HEK293T (cell line): ENCODE data around the gene OR6N2.

Source experiments
- CTCF ChIA-PET: fragments of 350-600 bp; formaldehyde crosslinking; extraction: SDS; loops from one replicate; lab custom pipeline; 2021; ENCODE audit warnings: antibody characterized with exemption, inconsistent platforms; lab: Yijun Ruan, JAX
- POLR2A ChIA-PET: fragments of 350-600 bp; formaldehyde crosslinking; extraction: SDS; loops from one replicate; lab custom pipeline; 2020; ENCODE audit warnings: antibody characterized with exemption, inconsistent platforms; lab: Yijun Ruan, JAX
- DNase-seq: peaks from one replicate; pipeline ENCODE4 v3.0.0; 2012; ENCODE audit warnings: mixed read lengths; ENCODE audit errors: extremely low spot score
- ARNT ChIP-seq: fragments of 450-650 bp; IDR thresholded peaks from 2 replicates; pipeline ENCODE4 v1.6.1; 2017; ENCODE audit warnings: mild to moderate bottlenecking
- BHLHE40 ChIP-seq: fragments of 450-650 bp; IDR thresholded peaks from 2 replicates; pipeline ENCODE4 v1.6.1; 2016; ENCODE audit warnings: mild to moderate bottlenecking, moderate library complexity, borderline replicate concordance
- CTBP1 ChIP-seq: fragments of 450-650 bp; IDR thresholded peaks from 2 replicates; pipeline ENCODE4 v1.6.1; 2016; ENCODE audit warnings: borderline replicate concordance
- ELF4 ChIP-seq: fragments of 450-650 bp; IDR thresholded peaks from 2 replicates; pipeline ENCODE4 v1.6.1; 2017; ENCODE audit warnings: antibody characterized with exemption
- FOXA1 ChIP-seq: fragments of 450-650 bp; IDR thresholded peaks from 2 replicates; pipeline ENCODE4 v1.6.1; 2016; ENCODE audit warnings: mild to moderate bottlenecking
- FOXK2 ChIP-seq: fragments of 450-650 bp; IDR thresholded peaks from 2 replicates; pipeline ENCODE4 v1.6.1; 2016; ENCODE audit warnings: mild to moderate bottlenecking
- FOXM1 ChIP-seq: fragments of 450-650 bp; IDR thresholded peaks from 2 replicates; pipeline ENCODE4 v1.6.1; 2017; ENCODE audit warnings: mild to moderate bottlenecking, borderline replicate concordance
- HDGF ChIP-seq: fragments of 450-650 bp; IDR thresholded peaks from 2 replicates; pipeline ENCODE4 v1.6.1; 2017; ENCODE audit warnings: antibody characterized with exemption, borderline replicate concordance
- L3MBTL2 ChIP-seq: fragments of 450-650 bp; conservative IDR thresholded peaks from 2 replicates; pipeline ENCODE4 v1.6.1; 2016; ENCODE audit warnings: mild to moderate bottlenecking
- LEF1 ChIP-seq: fragments of 450-650 bp; IDR thresholded peaks from 2 replicates; pipeline ENCODE4 v1.6.1; 2017; ENCODE audit warnings: mild to moderate bottlenecking, borderline replicate concordance
- NFRKB ChIP-seq: fragments of 450-650 bp; IDR thresholded peaks from 2 replicates; pipeline ENCODE4 v1.6.1; 2016; ENCODE audit warnings: mild to moderate bottlenecking, moderate library complexity
- SP1 ChIP-seq: fragments of 450-650 bp; IDR thresholded peaks from 2 replicates; pipeline ENCODE4 v1.6.1; 2017
- SUZ12 ChIP-seq: fragments of 450-650 bp; IDR thresholded peaks from 2 replicates; pipeline ENCODE4 v1.6.1; 2016; ENCODE audit warnings: mild to moderate bottlenecking
- TARDBP ChIP-seq: fragments of 450-650 bp; IDR thresholded peaks from 2 replicates; pipeline ENCODE4 v1.6.1; 2016
- ZNF384 ChIP-seq: fragments of 450-650 bp; IDR thresholded peaks from 2 replicates; pipeline ENCODE4 v1.6.1; 2016
- TF ChIP-seq, protein P1 (sequence below): fragments of 450-650 bp; IDR thresholded peaks from 2 replicates; pipeline ENCODE4 v1.6.1; 2016

OR6N2 gene

DNA sequence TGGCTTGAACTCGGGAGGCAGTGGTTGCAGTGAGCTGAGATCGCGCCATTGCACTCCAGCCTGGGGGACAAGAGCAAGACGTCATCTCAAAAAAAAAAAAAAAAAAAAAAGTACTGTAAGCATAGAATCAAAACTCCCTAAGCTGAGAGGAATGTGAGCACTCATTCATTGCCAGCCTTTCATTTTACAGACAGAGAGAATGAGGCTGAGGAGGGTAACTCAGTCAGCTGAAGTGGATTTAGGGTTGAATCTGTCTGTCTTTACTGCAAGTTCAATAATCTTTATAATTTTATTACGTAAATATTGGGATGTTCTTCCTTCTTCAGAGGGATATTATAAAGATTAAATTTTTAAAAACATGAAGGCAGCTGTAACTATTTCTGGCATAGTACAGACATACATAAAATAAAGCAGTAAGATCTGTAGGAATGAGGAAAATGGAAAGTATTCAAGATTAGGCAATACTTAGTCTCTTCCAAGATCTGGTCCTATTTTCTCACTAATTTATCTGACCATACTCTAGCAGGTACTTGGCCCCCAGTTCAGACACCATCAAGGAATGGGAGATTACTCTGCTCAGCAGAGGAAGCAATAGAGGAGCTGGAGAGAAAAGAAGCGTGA lies 26.0 kb upstream of the OR6N2 start:
- ChIA-PET CTCF (no interaction called here), POLR2A (no interaction called here)
- DNase-seq: no peak
- no peak for TF ChIP-seq BHLHE40
- TF ChIP-seq, protein P1, sequence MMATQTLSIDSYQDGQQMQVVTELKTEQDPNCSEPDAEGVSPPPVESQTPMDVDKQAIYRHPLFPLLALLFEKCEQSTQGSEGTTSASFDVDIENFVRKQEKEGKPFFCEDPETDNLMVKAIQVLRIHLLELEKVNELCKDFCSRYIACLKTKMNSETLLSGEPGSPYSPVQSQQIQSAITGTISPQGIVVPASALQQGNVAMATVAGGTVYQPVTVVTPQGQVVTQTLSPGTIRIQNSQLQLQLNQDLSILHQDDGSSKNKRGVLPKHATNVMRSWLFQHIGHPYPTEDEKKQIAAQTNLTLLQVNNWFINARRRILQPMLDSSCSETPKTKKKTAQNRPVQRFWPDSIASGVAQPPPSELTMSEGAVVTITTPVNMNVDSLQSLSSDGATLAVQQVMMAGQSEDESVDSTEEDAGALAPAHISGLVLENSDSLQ: no peak
- TF ChIP-seq CTBP1: no peak
- TF ChIP-seq LEF1: no peak
- TF ChIP-seq TARDBP: no peak
- TF ChIP-seq NFRKB: no peak
- no peak for TF ChIP-seq ELF4
- no peak for TF ChIP-seq FOXM1
- no peak for TF ChIP-seq SUZ12
- no peak for TF ChIP-seq L3MBTL2
- no peak for TF ChIP-seq FOXK2
- no peak for TF ChIP-seq ARNT
- TF ChIP-seq SP1: no peak
- TF ChIP-seq FOXA1: no peak
- no peak for TF ChIP-seq HDGF

- TF ChIP-seq HDGF (no peak), FOXM1 (no peak), SP1 (no peak), CTBP1 (no peak), NFRKB (no peak), L3MBTL2 (no peak), FOXA1 (no peak)
- ChIA-PET CTCF (no interaction called here), POLR2A (no interaction called here)
- DNase-seq: no peak
These were observed 22.7 kb upstream of the OR6N2 start for GRCh38 chr1:158803678-158804077.

- no peak for DNase-seq
These were observed 20.4 kb upstream of the OR6N2 start for GRCh38 chr1:158801396-158801795.

DNA sequence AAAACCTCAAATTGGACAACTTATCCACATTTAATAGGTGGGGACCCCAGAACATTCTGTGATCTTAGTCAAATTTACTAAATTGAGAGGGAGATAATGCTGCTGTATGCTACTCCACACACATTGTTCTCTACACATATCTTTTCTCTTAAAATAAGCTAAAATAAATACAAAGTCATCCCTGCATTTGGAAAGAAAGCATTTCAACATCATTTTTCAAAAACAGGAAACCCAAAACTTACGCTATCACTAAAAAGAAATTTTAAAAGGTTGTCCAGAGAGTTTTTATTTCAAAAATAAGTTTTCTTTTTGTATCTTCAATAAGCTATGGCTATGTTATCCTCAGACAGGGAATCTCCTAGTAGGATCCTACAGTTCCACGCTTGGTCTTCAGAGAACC lies 19.5 kb upstream of the OR6N2 start:
- TF ChIP-seq HDGF (no peak), SP1 (no peak), NFRKB (no peak), LEF1 (no peak), SUZ12 (no peak)
- TF ChIP-seq, protein P1: no peak
- DNase-seq: no peak
- CTCF ChIA-PET: no interaction called here
- POLR2A ChIA-PET: no interaction called here

More at GRCh38 chr1:158801396-158801795, 20.4 kb upstream of the OR6N2 start:
- CTCF ChIA-PET: no interaction called here
- no peak for TF ChIP-seq FOXM1
- no peak for TF ChIP-seq ZNF384
- TF ChIP-seq SP1: no peak
- no peak for TF ChIP-seq CTBP1
- POLR2A ChIA-PET: no interaction called here

DNA sequence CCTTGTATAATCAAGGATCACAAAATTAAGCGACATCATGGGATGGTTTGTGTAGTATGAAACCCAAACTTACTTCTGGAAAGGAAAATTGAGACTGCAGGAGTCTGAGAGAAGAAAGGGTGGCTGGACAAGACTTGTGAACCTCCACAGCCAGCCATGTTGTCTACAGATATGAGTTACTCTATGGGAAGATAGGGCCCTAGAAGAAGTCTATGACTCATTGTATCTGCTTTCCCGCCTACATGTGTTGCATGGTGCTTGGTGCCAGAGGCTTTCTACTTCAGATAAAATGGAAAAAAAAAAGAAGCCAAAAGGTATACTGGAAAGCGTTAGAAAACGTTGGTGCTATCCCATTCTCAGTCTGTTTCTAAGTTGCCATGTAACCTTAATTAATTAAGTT lies 18.7 kb upstream of the OR6N2 start:
- no peak for DNase-seq
- TF ChIP-seq, protein P1: no peak
- TF ChIP-seq ZNF384 (no peak), LEF1 (no peak), BHLHE40 (no peak), NFRKB (no peak), TARDBP (no peak)
- POLR2A ChIA-PET: no interaction called here
- CTCF ChIA-PET: no interaction called here

DNA sequence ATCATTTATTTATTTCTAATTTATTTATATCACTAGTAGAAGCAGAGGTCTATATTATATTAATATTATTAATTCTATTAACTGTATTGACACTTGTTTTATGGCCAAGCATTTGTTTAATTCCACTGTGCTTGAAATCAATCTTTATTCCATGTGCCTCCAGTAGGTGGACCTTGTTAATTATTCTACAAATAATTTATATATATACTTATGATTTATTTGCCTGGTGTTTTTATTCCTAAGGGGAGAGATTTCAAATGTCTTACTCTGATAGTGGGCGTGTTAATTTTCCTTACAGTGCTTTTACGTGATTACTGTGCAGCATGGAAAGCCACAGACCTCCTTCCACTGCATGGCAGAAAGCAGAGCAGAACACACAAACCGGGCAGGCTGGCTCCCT lies 17.5 kb upstream of the OR6N2 start:
- ChIA-PET POLR2A (no interaction called here), CTCF (no interaction called here)
- no peak for DNase-seq
- no peak for TF ChIP-seq NFRKB
- TF ChIP-seq, protein P1: no peak
- no peak for TF ChIP-seq BHLHE40
- no peak for TF ChIP-seq FOXM1
- no peak for TF ChIP-seq LEF1
- TF ChIP-seq HDGF: no peak

DNA sequence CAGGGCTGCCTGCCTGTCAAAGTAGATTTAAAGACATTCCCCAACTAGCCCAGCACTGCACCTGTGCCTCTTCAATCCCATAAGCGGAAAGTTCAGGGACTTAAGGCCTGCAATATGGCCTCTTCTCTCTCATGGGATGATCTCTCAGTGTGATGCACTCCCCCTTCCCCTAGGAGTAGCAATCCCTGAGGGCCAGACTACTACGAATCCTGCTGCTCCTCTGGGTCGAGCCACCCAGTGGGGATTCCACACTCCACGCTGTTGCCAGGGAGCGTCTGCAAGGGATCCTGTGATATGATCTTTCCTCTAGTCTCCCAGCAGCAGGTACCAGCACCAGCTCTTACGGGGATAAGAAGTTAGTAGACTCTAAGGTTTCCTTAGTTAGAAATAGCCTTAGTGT lies 13.2 kb upstream of the OR6N2 start:
- ChIA-PET POLR2A (no interaction called here), CTCF (no interaction called here)
- no peak for TF ChIP-seq ELF4
- TF ChIP-seq TARDBP: no peak
- TF ChIP-seq, protein P1: no peak
- TF ChIP-seq CTBP1: no peak
- no peak for TF ChIP-seq L3MBTL2
- TF ChIP-seq ARNT: no peak
- TF ChIP-seq BHLHE40: no peak
- TF ChIP-seq FOXK2: no peak
- no peak for TF ChIP-seq NFRKB
- TF ChIP-seq FOXM1: no peak
- DNase-seq: no peak
